Raji (cell line): ENCODE results near the gene AHDC1.

Experiments
- POLR2A ChIP-seq: IDR thresholded peaks from 2 replicates; pipeline ENCODE4 v1.6.1; 2011; ENCODE audit warnings: low read depth, low read length, control low read depth; ENCODE audit not compliant: insufficient read depth

The AHDC1 gene

DNA sequence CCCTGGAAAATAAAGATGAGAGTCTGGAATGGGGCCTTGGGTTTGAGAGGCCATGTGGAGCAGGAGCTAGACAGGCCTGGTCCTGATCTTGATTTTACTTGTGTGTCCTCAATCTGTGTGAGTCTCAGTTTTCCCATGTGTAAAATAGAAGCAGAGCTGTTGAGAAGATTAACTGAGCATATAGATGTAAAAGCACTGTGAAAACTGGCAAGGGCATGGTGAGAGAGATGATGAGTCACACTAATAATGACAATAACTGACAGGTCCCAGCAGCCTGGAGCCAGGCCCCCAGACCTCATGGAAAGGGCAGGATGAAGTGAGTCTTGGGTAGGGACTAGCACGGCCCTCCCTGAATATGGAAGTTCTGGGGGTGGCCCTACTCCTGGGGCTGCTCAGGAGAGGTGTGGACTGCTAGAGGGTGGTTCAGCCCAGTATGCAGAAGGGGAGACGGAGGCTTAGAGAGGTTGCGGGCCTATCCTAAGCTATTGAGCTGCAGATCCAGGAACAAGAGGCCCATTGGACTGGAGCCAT lies 2.8 kb upstream of the AHDC1 start:
- no peak for TF ChIP-seq POLR2A

DNA sequence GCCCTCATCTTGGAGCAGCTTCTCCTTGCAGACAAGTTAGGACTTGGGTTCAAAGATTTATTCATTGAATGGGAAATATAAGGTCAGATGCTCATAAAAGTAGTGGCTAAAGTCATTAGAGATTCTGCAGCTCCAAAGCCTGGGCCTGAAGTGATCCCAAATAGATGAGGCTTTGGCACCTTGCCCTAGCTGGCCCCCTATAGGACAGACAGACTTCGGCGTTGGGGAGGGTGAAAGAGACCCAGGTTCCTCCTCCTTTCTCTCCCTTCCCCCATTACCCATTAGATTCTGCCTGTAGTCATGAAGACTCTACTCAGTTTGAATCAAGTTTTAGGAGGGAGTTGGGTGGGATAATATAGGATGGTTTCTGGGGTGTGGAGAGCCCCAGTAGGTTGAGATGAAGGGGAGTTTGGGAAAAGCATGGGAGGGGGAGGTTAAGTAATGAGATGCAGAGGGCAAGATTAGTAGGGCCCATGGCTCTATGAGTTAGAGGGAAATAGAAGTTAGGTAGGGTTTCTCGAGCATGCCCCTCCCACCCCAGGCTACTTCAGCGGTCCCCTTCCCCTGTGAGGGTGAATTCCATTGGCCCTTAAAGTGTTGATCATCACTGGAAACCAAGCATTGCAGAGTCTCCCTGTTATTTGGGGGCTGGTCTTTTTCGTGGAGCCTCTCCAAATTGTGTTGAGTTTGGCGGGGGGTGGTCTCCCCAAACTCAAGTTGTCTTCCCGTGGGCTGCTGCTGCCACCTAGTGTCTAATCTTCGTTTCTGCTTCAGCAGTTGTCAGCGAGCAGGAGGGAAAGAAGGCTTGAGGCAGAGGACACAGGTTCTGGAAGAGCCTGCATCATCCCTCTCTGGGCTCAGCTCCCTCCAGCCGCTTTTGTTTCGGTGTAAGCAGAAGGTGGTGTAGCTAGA lies 2.1 kb upstream of the AHDC1 start:
- no peak for TF ChIP-seq POLR2A

- TF ChIP-seq POLR2A, result no peak
Observed at GRCh38 chr1:27605300-27605766, 1.4 kb upstream of the AHDC1 start.

DNA sequence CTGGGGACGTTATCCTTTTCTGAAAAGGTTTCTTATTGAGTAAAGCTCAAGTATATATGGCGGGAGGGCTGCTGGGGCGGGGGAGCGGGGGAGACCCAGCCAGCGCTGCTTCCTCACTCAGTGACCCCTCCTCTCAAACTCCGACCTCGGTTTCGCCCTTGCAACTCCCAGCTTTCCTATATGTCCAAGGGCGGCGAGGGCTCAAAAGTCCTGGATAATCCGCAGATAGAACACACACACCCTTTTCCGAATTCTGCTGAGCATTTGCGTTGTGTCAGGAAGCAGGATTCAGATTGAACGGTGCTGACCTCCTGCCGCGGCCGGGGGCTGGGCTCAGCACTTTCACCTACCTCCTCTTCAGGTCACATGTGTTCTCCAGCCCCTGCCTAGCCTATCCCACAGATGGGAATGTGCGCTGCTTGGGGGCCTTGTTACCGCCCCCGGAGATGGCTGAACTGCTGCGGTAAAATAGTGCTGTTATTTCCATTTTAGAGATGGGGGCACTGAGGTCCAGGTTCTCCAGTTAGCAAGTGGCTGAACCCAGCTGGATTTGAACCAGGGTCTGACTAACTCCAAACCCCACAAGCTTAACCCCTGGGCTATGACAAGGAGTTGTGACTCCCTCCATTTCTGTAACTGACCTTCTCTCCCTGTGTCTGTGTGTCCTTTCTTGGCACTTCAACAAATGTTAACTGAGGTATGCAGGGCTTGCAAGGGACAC lies 795 bp upstream of the AHDC1 start:
- TF ChIP-seq POLR2A, result no peak

- no peak for TF ChIP-seq POLR2A
Observed at GRCh38 chr1:27603309-27603680, 649 bp downstream of the AHDC1 start.

GRCh38 chr1:27602462-27603308 lies 1.3 kb downstream of the AHDC1 start:
- no peak for TF ChIP-seq POLR2A

GRCh38 chr1:27601771-27602461 lies 2.0 kb downstream of the AHDC1 start:
- TF ChIP-seq POLR2A, result no peak

DNA sequence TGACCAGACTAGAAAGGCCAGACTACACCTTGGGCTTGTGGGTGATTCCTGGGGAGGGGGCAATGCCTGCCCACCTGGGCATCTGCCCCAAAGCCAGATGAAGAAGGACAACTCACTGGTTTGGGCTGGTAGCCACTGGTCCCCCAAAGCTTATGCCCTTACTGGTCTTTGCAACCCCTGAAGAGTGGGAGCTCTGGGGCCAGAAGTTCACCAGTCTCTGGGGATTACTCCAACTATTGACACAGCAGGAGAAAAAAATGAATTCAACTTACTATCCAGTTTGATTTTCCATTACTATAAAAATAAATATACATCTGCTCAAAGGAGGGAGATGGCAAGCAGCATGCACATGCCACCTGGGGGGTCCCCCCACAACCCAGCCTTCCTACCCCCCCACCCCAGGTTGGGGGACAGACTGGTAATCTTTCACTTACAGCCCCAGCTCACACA lies 2.6 kb downstream of the AHDC1 start:
- no peak for TF ChIP-seq POLR2A

DNA sequence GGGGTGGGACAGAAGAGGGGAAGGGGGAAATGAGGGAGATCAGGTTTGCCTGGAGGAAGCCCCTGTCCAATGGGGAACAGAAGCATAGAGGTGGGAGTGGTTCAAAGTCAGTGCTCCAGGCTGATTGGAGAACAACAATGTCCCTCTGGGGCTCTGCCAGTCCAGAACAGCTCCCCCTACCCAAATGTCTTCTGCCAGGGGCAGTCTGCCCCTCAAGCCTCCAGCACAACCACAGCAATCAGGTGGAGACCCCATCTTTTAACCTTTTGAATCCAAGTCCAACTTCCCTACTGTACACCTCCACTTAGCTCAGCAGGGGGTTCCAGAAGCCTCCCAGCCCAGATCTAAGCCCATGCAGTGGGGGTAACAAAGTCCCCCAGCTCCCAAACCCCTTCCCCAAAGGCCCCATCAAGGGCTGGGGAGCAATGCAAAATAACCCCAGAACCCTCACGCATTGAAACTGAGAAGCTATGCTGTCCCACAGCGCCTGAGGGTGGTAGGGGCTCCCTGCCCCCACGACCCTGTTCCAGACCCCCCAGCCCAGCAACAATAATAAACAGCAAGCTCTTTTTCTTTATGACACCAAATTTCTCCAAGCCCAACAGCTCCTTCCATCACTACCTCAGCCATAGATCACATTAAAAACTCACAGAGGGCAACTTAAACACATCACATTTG lies 3.3 kb downstream of the AHDC1 start:
- TF ChIP-seq POLR2A, result no peak

GRCh38 chr1:27599605-27600497 lies 4.1 kb downstream of the AHDC1 start:
- TF ChIP-seq POLR2A, result no peak

GRCh38 chr1:27598902-27599528 lies 4.9 kb downstream of the AHDC1 start:
- no peak for TF ChIP-seq POLR2A

DNA sequence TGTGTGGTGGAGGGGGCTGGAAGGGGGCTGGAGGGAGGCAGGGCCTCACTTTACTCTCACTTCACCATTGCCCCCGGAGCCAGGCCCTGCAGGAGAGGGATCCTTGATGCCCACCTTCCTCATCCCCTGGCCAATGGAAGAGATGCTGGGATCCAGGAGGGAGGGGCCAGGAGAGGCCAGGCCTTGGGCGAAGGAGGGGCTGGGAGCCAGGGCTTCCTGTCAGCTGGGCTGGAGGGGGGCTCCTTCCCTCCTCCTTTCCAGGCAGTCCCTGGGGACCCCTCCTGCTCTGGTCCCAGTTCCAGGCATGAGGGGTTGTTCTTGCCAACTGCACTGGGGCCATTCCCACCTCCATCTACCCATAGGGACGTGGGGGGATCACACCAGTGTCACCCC lies 5.7 kb downstream of the AHDC1 start:
- no peak for TF ChIP-seq POLR2A
